ENCODE results near the gene SOST.

GRCh38 chr17:43779145-43780125, 20.8 kb upstream of the SOST start:
- TF ChIP-seq ATF2 (CRISPR knock-in tag; IDR thresholded peaks at IDR 0.05; ENCODE audit: borderline replicate concordance, low read depth) (no peak), ZNF263 (CRISPR knock-in tag; IDR thresholded peaks at IDR 0.05; ENCODE audit: low read depth) (no peak), ZNF512 (CRISPR knock-in tag; IDR thresholded peaks at IDR 0.05; ENCODE audit: borderline replicate concordance) (no peak), E2F5 (CRISPR knock-in tag; IDR thresholded peaks at IDR 0.05) (no peak), CTCF (IDR thresholded peaks at IDR 0.05) (no peak), PREB (CRISPR knock-in tag; IDR thresholded peaks at IDR 0.05; ENCODE audit: borderline replicate concordance) (no peak)

All from WTC11 (cell line).